Fibroblast of lung (primary cell): ENCODE measurements around the gene SHISA9.

Experiments used
- CTCF ChIP-seq, 2 donors: IDR thresholded peaks in 1 of 2; conservative IDR thresholded peaks in 1 of 2; 1 replicate in 1 of 2; 2 replicates in 1 of 2; pipeline ENCODE4 v1.5.1; 2011 to 2012; ENCODE audit warnings: low read length in 2 of 2, control low read depth in 1 of 2, inconsistent platforms in 1 of 2, low read depth in 1 of 2, mild to moderate bottlenecking in 1 of 2
- EZH2 ChIP-seq: IDR thresholded peaks from 2 replicates; pipeline ENCODE4 v1.5.1; 2012; ENCODE audit warnings: low read length, control low read depth, mild to moderate bottlenecking; ENCODE audit errors: missing control alignments

GRCh38 chr16:12901597-12902461 lies at the start of gene SHISA9:
- TF ChIP-seq CTCF (conservative IDR thresholded peaks at IDR 0.05 in 1 of 2, IDR thresholded peaks at IDR 0.05 in 1 of 2; ENCODE audit: low read depth in 1 of 2, low read length in 2 of 2) (no peak), EZH2 (no peak)
